Right ventricle myocardium inferior (tissue), 1 donor: Measurements from ENCODE around the gene PRSS23. TPM values are rescaled to one million over a fixed set of nuclear protein-coding genes. Genes with fewer than 3 reads are reported as not detected.

Source experiments
- ATAC-seq: fragments of 200-7000 bp; cut with Tn5 transposase; one replicate; pipeline ENCODE4 v1.9.1; 2020; ENCODE audit warnings: mild to moderate bottlenecking, moderate library complexity
- DNase-seq: peaks from one replicate; pipeline ENCODE4 v3.0.0; 2021; ENCODE audit errors: missing footprints
- intact Hi-C: fragments of 100-400 bp; cut with DNase I; formaldehyde crosslinking; loops from one replicate; pipeline ENCODE4 v1.11.0; 2022
- total RNA-seq: library from RNA; stranded (reverse); fragmentation: NEBNext Ultra II Directional; extraction: Animal tissue kit (Norgen Biotek cat#: 25700); gene quantifications from one replicate; pipeline ENCODE4 v1.2.1, GENCODE V29; 2021
- donor health status: DM: no; HTN: yes; CAD: no; lungs with severe emphysema.

PRSS23 gene
- total RNA-seq, 1 donor from 2014 or later = 7.2 TPM

GRCh38 chr11:86787018-86787536 is 13.3 kb upstream of the PRSS23 start:
- DNase-seq (no peak), ATAC-seq (no peak)
- intact Hi-C loops = no loop called here

GRCh38 chr11:86787656-86788055 is 12.7 kb upstream of the PRSS23 start:
- ATAC-seq = no peak
- intact Hi-C loops = no loop called here

DNA sequence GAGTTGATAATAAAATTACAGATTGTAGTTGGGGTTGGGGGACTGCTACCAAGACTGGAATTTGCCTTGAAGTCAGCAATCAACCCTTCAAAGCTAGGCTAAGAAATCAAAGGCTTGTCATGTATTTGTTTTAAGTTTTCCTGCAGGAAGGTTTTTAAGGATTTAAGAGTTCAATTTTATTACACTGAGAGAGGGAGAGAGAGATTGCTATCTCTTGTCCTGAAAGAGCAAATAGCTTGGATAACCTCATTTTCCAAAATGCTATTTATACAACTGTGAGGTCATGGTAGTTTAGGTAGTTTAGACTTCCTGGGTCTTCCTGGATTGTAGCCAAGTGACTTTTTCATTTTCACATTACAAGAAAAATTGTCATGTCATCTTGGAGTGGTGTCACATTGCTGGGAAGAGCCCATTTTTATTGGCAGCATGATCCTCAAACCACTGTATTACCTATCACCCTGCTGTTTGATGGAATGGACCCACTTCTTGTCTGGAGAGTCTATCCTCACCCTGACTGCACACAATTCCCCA is 10.1 kb upstream of the PRSS23 start:
- intact Hi-C loops = no loop called here
- DNase-seq (no peak), ATAC-seq (no peak)

More at GRCh38 chr11:86787656-86788055, 12.7 kb upstream of the PRSS23 start:
- no peak for DNase-seq

DNA sequence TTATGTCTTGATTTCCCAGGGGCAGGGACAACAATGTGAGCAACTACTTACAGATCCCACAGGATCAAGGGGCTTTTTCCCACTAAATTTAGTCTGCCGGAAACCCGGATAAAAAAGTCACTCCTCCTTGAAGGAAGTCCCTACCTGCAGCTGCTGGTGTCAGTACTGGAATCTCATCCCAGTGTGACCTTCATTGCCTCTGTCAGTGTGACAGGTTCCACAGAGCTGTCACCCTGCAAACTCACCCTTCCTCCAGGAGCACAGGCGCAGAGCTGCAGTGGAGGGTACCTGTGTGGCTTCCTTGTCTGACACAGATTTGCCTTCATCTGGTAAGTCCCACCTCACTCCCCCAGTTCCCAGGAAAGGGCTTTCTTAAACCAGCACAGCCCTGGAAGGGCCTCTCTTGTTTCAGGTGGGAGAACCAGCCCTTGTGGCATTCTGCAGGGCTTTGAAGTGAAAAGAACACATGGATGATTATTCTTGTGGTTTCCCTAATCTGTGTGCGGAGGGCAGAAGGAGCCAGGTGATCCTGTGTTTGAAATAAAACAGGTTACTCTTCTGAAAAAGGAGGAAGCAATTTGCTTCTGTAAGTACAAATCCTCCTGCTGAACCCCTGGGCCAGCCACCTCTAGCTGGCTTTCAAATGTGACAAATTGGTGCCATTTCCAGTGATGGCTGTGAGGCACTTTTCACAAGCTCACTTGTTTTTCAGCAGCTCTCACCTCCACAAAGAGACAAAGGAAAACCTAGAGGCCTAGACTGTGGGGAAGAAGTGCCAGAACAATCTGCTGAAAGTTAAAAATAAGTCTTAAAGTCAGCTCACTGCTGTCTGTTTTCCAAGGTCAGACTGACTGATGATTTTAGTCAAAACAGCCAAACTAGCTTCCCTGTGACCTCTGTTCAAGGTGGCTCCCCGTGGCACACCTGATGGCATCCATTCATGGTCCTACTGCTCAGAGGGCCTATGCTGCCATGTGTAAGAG is 9.2 kb upstream of the PRSS23 start:
- ATAC-seq (no peak), DNase-seq (no peak)
- intact Hi-C loops = no loop called here

DNA sequence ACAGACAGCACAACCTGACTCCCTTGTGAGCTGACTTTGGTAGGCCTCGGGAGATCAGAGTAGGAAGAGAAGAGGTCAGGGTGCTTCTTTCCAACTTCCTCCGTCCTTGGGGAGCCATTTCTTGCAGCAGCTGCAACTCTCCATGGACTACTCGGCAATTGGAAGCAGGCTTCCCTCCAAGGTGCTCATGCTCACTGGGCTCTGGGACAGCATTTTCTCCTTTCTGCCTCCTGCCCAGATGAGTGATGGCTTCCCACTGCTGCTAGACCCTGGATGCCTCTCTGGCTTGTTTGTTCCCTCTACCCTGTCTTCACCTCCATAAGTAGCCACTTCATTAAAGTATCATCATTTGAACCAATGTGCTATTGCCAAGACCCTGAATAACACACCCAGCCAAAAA is 8.2 kb upstream of the PRSS23 start:
- intact Hi-C loops = no loop called here
- DNase-seq (no peak), ATAC-seq (no peak)

DNA sequence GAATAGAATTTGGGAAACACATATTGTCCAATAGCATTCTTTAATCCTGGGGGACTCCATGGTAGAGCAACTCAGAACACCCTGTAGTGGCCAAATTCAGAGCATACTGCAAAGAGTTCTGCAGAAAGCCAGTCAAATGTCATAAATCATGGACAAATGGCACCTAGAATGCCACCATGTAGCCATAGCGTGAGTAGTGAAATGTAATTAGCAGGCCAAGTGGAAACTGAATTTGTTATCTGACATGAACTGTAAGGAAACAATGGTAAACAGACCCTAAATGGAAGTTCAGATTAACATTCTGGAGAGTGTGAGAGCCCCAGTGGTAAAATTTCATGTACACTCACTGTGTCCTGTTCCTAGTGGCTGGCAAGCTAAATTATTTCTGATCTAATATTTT is 7.0 kb upstream of the PRSS23 start:
- no peak for DNase-seq
- ATAC-seq = no peak
- intact Hi-C loops = no loop called here

DNA sequence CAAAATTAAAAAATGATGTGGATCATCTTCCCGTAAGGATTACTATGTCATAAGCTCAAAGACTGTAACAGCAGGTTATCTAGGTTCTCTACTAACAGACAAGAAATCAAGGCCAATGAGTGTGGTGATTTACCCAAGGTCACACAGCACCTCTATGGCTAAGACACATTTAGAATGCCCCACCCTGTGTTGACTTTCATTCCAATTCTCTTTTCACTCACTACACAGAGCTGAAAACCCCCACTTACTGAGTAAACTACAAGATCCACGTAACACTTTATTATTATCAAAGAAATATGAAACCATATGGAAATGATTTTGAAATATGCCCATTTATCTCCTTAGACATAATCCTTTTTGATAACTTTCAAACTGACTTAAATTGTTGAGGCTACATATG is 4.8 kb upstream of the PRSS23 start:
- ATAC-seq = no peak
- DNase-seq = no peak
- intact Hi-C loops = no loop called here

DNA sequence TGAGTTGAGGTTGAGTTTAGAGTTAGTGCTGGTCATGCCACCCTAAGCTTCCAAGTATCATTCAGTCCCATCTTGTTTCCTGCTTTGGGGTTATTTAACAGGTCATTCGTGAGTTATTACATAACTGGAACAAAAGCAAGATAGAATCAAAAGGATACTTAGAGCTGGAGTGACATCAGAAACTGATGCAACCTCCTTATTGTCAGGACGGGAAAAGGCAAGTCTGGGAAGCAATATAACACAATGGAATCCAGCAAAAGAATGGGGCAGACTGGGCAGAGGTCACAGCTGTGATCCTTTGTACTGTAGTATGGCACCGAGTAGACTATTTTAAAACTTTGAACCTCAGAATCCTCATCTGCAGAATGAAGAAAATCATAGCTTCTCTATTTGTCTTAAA is 4.4 kb upstream of the PRSS23 start:
- ATAC-seq (no peak), DNase-seq (no peak)
- intact Hi-C loops = no loop called here

- intact Hi-C loops = no loop called here
- ATAC-seq (no peak), DNase-seq (no peak)
These were observed 3.2 kb upstream of the PRSS23 start for GRCh38 chr11:86797133-86797532.

DNA sequence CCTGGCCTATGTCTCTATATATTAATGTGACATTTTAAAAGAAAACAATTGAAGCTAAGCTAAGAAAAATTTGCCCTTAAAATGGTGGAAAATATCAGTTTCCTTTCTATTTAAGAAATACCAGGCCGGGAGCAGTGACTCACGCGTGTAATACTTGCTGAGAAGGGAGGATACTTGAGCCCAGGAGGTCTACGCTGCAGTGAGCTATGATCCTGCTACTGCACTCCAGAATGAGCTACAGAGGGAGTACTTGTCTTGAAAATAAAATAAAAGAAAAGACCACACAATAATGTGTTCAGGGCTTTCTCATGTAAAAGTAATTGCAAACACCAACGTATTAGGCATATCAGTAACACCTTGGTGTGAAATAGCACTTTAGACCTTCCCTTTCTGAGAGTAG is 1.4 kb upstream of the PRSS23 start:
- intact Hi-C loops = no loop called here
- DNase-seq = no peak

DNA sequence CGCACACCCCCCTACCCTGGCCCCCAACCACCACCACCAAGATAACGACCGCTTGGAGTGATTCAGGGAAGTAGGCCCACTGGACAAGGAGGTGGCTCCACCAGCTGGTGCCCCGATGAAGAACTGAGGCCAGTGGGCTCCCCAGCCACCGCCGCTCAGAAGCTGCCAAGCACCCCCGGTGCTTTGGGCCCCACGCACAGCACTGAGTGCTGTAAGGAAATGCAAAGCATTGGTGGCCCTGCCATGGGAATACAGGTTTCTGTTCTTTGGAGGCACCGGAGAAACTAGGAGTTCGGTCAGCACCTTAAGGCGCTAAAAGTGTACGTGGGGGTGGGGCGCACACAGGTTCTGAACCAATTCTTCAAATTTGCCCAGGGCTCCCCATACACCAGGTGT is 664 bp upstream of the PRSS23 start:
- no peak for DNase-seq
- ATAC-seq = peak; percentile 8
- intact Hi-C loops = loop anchor here (5.0 kb wide), 3 partner anchors 127 to 342 kb away; partner anchors contain the start of gene ME3

More for the DNA sequence above, 1.4 kb upstream of the PRSS23 start:
- ATAC-seq = no peak

GRCh38 chr11:86800960-86801272 is 574 bp downstream of the PRSS23 start:
- DNase-seq (no peak), ATAC-seq (no peak)
- intact Hi-C loops = loop anchor here (5.0 kb wide), 3 partner anchors 129 to 344 kb away; partner anchors contain the start of gene ME3

- DNase-seq (no peak), ATAC-seq (no peak)
- intact Hi-C loops = loop anchor here (5.0 kb wide), 3 partner anchors 129 to 344 kb away; partner anchors contain the start of gene ME3
These were observed 1.0 kb downstream of the PRSS23 start for GRCh38 chr11:86801364-86801763.

GRCh38 chr11:86802146-86802545 is 1.8 kb downstream of the PRSS23 start:
- intact Hi-C loops = loop anchor here (5.0 kb wide), 3 partner anchors 130 to 345 kb away; partner anchors contain the start of gene ME3
- no peak for DNase-seq
- ATAC-seq = no peak

DNA sequence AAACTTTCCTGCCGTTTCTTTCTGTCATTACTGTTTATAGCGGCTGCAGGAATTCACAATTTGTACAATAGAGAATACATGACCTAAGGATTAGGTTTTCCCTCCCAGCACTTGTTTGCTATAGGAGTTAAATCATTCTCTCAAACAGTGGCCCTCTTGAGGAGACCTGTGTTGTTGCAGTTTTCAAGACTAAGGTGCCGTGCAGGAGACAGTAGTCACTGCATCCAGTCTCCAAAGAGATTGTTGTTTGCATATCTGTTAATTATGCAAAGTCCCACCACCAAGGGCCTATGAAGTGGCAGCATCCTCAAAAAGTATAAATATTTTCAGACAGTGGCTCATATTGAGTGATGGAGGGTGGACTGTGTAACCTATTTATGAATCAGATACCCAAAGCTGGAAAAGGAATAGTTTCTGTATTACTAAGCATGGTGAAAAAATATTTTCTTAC is 2.3 kb downstream of the PRSS23 start:
- intact Hi-C loops = loop anchor here (5.0 kb wide), 3 partner anchors 130 to 345 kb away; partner anchors contain the start of gene ME3
- no peak for ATAC-seq
- no peak for DNase-seq

GRCh38 chr11:86803136-86804045 is 3.0 kb downstream of the PRSS23 start:
- intact Hi-C loops = loop anchor here (5.0 kb wide), 3 partner anchors 131 to 346 kb away; partner anchors contain the start of gene ME3
- DNase-seq = no peak
- no peak for ATAC-seq

- no peak for DNase-seq
- ATAC-seq = no peak
- intact Hi-C loops = loop anchor here (5.0 kb wide), 3 partner anchors 133 to 348 kb away; partner anchors contain the start of gene ME3
These were observed 4.6 kb downstream of the PRSS23 start for GRCh38 chr11:86804951-86805350.

- peak; percentile 63 for ATAC-seq
- DNase-seq = no peak
- intact Hi-C loops = no loop called here
These were observed 5.5 kb downstream of the PRSS23 start for GRCh38 chr11:86805873-86806310.

- no peak for ATAC-seq
- intact Hi-C loops = no loop called here
- no peak for DNase-seq
These were observed 6.6 kb downstream of the PRSS23 start for GRCh38 chr11:86806903-86807302.
